Small intestine (tissue), 7 donors: ENCODE measurements around the gene SLC24A2. TPM values are rescaled to one million over a fixed set of nuclear protein-coding genes. Genes with fewer than 3 reads are reported as not detected.

ENCODE experiments used
- DNase-seq, 2 donors: peaks; one replicate each; pipeline versions ENCODE4 v3.0.0 to v3.0.0-alpha.2; 2013
- FAIRE-seq: peaks from 2 replicates; lab custom pipeline; 2012; peaks lifted over from hg19 to GRCh38; lab: Jason Lieb, UNC
- H3K27ac ChIP-seq, 3 donors: one replicate each; pipeline ENCODE4 v1.5.1; 2013; ENCODE audit warnings: low read length in 2 of 3, mild to moderate bottlenecking in 2 of 3, control low read depth in 1 of 3, inconsistent platforms in 1 of 3, low read depth in 1 of 3, moderate library complexity in 1 of 3
- H3K27me3 ChIP-seq, 3 donors: one replicate each; pipeline ENCODE4 v1.6.1; 2013; ENCODE audit warnings: low read length in 3 of 3, inconsistent platforms in 1 of 3; ENCODE audit not compliant: control insufficient read depth in 3 of 3, insufficient read depth in 3 of 3
- H3K36me3 ChIP-seq, 3 donors: one replicate each; pipeline ENCODE4 v1.6.1; 2013; ENCODE audit warnings: low read length in 3 of 3, inconsistent platforms in 1 of 3, low read depth in 1 of 3, mild to moderate bottlenecking in 1 of 3, moderate library complexity in 1 of 3; ENCODE audit not compliant: control insufficient read depth in 3 of 3, insufficient read depth in 2 of 3
- H3K4me1 ChIP-seq, 3 donors: one replicate each; pipeline ENCODE4 v1.6.1; 2013; ENCODE audit warnings: low read length in 2 of 3, inconsistent platforms in 1 of 3, low read depth in 1 of 3, mild to moderate bottlenecking in 1 of 3, moderate library complexity in 1 of 3; ENCODE audit not compliant: control insufficient read depth in 3 of 3, insufficient read depth in 2 of 3
- H3K4me3 ChIP-seq, 3 donors: one replicate each; pipeline ENCODE4 v1.5.1; 2013; ENCODE audit warnings: low read length in 3 of 3, control low read depth in 1 of 3, inconsistent platforms in 1 of 3, low read depth in 1 of 3, mild to moderate bottlenecking in 1 of 3, moderate library complexity in 1 of 3
- H3K9me3 ChIP-seq, 2 donors: one replicate each; pipeline ENCODE4 v1.6.1; 2013; ENCODE audit warnings: low read depth in 1 of 2, low read length in 1 of 2; ENCODE audit not compliant: control insufficient read depth in 2 of 2, insufficient read depth in 1 of 2
- WGBS, 3 donors: extraction: QIAGEN DNeasy Blood & Tissue Kit; methylation state at CpG; one replicate each; pipeline ENCODE4 v1.1.7; 2013; 5-methylcytosine and 5-hydroxymethylcytosine counted together
- polyA plus RNA-seq, 4 donors: library from polyadenylated mRNA; stranded (reverse) in 3 of 4; unstranded in 1 of 4; fragments of 200-250 nt in 3 of 4; fragments of 120-200 nt in 1 of 4; gene quantifications; one replicate each; pipeline versions ENCODE4 v1.2.1 to v1.2.3, GENCODE V29; 2013
- donor health status: healthy with polysubstance abuse.
- donor health status: control.
- donor health status: control.
- donor health status: Bipolar disorder and iron deficiency.
- donor health status: healthy.

SLC24A2 gene
- polyA plus RNA-seq, 4 donors: 0.01 to 0.03 TPM; not detected in 2

- Histone ChIP-seq H3K27ac (no peak overlapping the region), H3K4me3 (no peak overlapping the region), H3K27me3 (no peaks in the 10 kb centered on the region), H3K36me3 (no peaks in the 10 kb centered on the region), H3K9me3 (no peaks in the 10 kb centered on the region), H3K4me1 (no peaks in the 10 kb centered on the region)
- FAIRE-seq: no peak
- 33 to 36% (median 36%) methylated on average over 1 of the region's 1 CpG for WGBS, 3 donors
- no peak for DNase-seq
These were observed 15.6 kb upstream of the SLC24A2 start for GRCh38 chr9:19804431-19804830.

GRCh38 chr9:19800884-19801283 lies 12.0 kb upstream of the SLC24A2 start:
- no peak for FAIRE-seq

GRCh38 chr9:19799784-19800183 lies 10.9 kb upstream of the SLC24A2 start:
- no peak for DNase-seq
- 30 to 46% (median 41%) methylated on average over 3 of the region's 3 CpGs for WGBS, 3 donors
- no peaks in the 10 kb centered on the region for H3K27me3 ChIP-seq
- H3K4me3 ChIP-seq: no peak overlapping the region
- FAIRE-seq: no peak
- no peaks in the 10 kb centered on the region for H3K9me3 ChIP-seq
- no peaks in the 10 kb centered on the region for H3K36me3 ChIP-seq
- no peaks in the 10 kb centered on the region for H3K4me1 ChIP-seq
- H3K27ac ChIP-seq: no peak overlapping the region

More at GRCh38 chr9:19800884-19801283, 12.0 kb upstream of the SLC24A2 start:
- DNase-seq: no peak
- Histone ChIP-seq H3K27me3 (no peaks in the 10 kb centered on the region), H3K9me3 (no peaks in the 10 kb centered on the region), H3K4me3 (no peak overlapping the region), H3K36me3 (no peaks in the 10 kb centered on the region), H3K4me1 (no peaks in the 10 kb centered on the region), H3K27ac (no peak overlapping the region)
- 75 to 85% (median 78%) methylated on average over 6 of the region's 6 CpGs for WGBS, 3 donors

GRCh38 chr9:19788152-19788551 lies 685 bp downstream of the SLC24A2 start:
- no peaks in the 10 kb centered on the region for H3K9me3 ChIP-seq
- peaks cover 7 to 22% (median 15%) of the 10 kb centered on the region in 3 donors for H3K27me3 ChIP-seq
- H3K4me1 ChIP-seq: no peaks in the 10 kb centered on the region
- H3K27ac ChIP-seq: no peak overlapping the region
- H3K36me3 ChIP-seq: no peaks in the 10 kb centered on the region
- no peak for DNase-seq
- no peak for FAIRE-seq
- H3K4me3 ChIP-seq: no peak overlapping the region
- WGBS, 3 donors: 4 to 11% (median 8%) methylated on average over 24 of the region's 24 CpGs

GRCh38 chr9:19787672-19788071 lies 1.2 kb downstream of the SLC24A2 start:
- Histone ChIP-seq H3K4me1 (no peaks in the 10 kb centered on the region), H3K4me3 (no peak overlapping the region), H3K36me3 (no peaks in the 10 kb centered on the region), H3K27me3 (peaks cover 7 to 22% (median 15%) of the 10 kb centered on the region in 3 donors), H3K27ac (no peak overlapping the region), H3K9me3 (no peaks in the 10 kb centered on the region)
- 15 to 27% (median 26%) methylated on average over 4 of the region's 4 CpGs for WGBS, 3 donors
- FAIRE-seq (no peak), DNase-seq (no peak)

- Histone ChIP-seq H3K36me3 (no peaks in the 10 kb centered on the region), H3K4me1 (no peaks in the 10 kb centered on the region), H3K27ac (no peak overlapping the region), H3K9me3 (no peaks in the 10 kb centered on the region), H3K27me3 (peaks cover 7 to 22% (median 15%) of the 10 kb centered on the region in 3 donors), H3K4me3 (no peak overlapping the region)
- FAIRE-seq (no peak), DNase-seq (no peak)
- 71 to 91% (median 78%) methylated on average over 1 of the region's 1 CpG for WGBS, 3 donors
These were observed 3.6 kb downstream of the SLC24A2 start for GRCh38 chr9:19785230-19785629.

GRCh38 chr9:19784136-19784535 lies 4.7 kb downstream of the SLC24A2 start:
- Histone ChIP-seq H3K27ac (no peak overlapping the region), H3K4me3 (no peak overlapping the region), H3K9me3 (no peaks in the 10 kb centered on the region), H3K36me3 (no peaks in the 10 kb centered on the region), H3K27me3 (peaks cover 7 to 13% (median 10%) of the 10 kb centered on the region in 3 donors), H3K4me1 (no peaks in the 10 kb centered on the region)
- 79 to 90% (median 89%) methylated on average over 4 of the region's 4 CpGs for WGBS, 3 donors
- DNase-seq (no peak), FAIRE-seq (no peak)

DNA sequence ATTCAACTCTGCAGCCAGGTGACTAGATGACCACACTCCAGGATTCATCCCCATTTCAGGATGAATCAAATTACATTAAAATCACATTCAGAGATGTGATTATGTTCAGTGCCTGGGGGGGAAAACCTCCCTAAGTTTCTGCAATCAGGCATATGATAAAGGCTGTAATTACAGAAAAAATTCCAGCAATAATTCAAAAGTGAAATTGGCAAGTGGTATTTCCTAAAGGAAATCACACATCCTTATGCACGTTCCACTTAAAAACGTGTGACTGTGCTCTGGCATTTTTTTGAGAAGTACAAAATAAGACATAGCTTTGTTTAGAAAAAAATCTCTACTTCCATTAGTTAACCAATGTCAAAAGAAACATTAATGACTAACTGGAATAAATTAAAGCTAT lies 5.3 kb downstream of the SLC24A2 start:
- Histone ChIP-seq H3K27ac (no peak overlapping the region), H3K27me3 (peaks cover 3 to 9% (median 7%) of the 10 kb centered on the region in 3 donors), H3K4me1 (no peaks in the 10 kb centered on the region), H3K9me3 (no peaks in the 10 kb centered on the region), H3K36me3 (no peaks in the 10 kb centered on the region), H3K4me3 (no peak overlapping the region)
- FAIRE-seq (no peak), DNase-seq (no peak)
- WGBS, 3 donors: 42 to 65% (median 51%) methylated on average over 2 of the region's 2 CpGs

GRCh38 chr9:19782005-19782404 lies 6.8 kb downstream of the SLC24A2 start:
- Histone ChIP-seq H3K9me3 (no peaks in the 10 kb centered on the region), H3K4me1 (no peaks in the 10 kb centered on the region), H3K27me3 (peaks cover 0 to 2% (median 0%) of the 10 kb centered on the region in 3 donors), H3K4me3 (no peak overlapping the region), H3K36me3 (no peaks in the 10 kb centered on the region), H3K27ac (no peak overlapping the region)
- no peak for FAIRE-seq
- 3 to 10% (median 10%) methylated on average over 3 of the region's 3 CpGs for WGBS, 3 donors
- no peak for DNase-seq
